HepG2 (cell line): ENCODE results near the gene MAP2K3.

Source experiments
- CEBPG ChIP-seq: IDR thresholded peaks from 2 replicates; pipeline ENCODE4 v1.6.1; 2016
- CTCF ChIP-seq: sonication (generic); formaldehyde crosslinking; IDR thresholded peaks from 2 replicates; pipeline ENCODE4 v1.5.0; 2020; ENCODE audit warnings: mild to moderate bottlenecking, missing genetic modification reagents, moderate library complexity
- KDM3A ChIP-seq: IDR thresholded peaks from 2 replicates; pipeline ENCODE4 v1.6.1; 2018; ENCODE audit warnings: low read depth, missing compliant biosample characterization
- KLF11 ChIP-seq: IDR thresholded peaks from 2 replicates; pipeline ENCODE4 v1.6.1; 2016; ENCODE audit warnings: missing compliant biosample characterization
- RAD21 ChIP-seq: fragments of 450-650 bp; formaldehyde crosslinking; IDR thresholded peaks from 2 replicates; pipeline ENCODE4 v1.5.0; 2020; ENCODE audit warnings: mild to moderate bottlenecking
- REST ChIP-seq, 2 experiments: IDR thresholded peaks; 2 replicates each; pipeline ENCODE4 v1.6.1; 2011 to 2012; ENCODE audit warnings: low read length in 2 of 2, borderline replicate concordance in 1 of 2, low read depth in 1 of 2, mild to moderate bottlenecking in 1 of 2, moderate library complexity in 1 of 2
- SRY ChIP-seq: sonication (generic); formaldehyde crosslinking; IDR thresholded peaks from 2 replicates; pipeline ENCODE4 v1.8.0; 2022; ENCODE audit warnings: mild to moderate bottlenecking, missing genetic modification reagents
- TOE1 ChIP-seq: sonication (generic); formaldehyde crosslinking; IDR thresholded peaks from 2 replicates; pipeline ENCODE4 v1.4.0; 2020; ENCODE audit warnings: mild to moderate bottlenecking, missing genetic modification reagents
- ZBTB33 ChIP-seq: sonication (generic); formaldehyde crosslinking; IDR thresholded peaks from 2 replicates; pipeline ENCODE4 v1.4.0; 2020; ENCODE audit warnings: missing genetic modification reagents
- ZNF282 ChIP-seq: fragments of 450-650 bp; IDR thresholded peaks from 2 replicates; pipeline ENCODE4 v1.6.1; 2018; ENCODE audit not compliant: partially characterized antibody
- ZNF512 ChIP-seq: sonication (generic); formaldehyde crosslinking; IDR thresholded peaks from 2 replicates; pipeline ENCODE4 v1.4.0; 2020; ENCODE audit warnings: mild to moderate bottlenecking, missing genetic modification reagents

- no peak for TF ChIP-seq TOE1 (CRISPR knock-in tag)
- TF ChIP-seq KLF11 (CRISPR knock-in tag), result no peak
- no peak for TF ChIP-seq ZNF282
- no peak for TF ChIP-seq ZBTB33 (CRISPR knock-in tag)
- TF ChIP-seq RAD21, result no peak
- TF ChIP-seq CTCF (CRISPR knock-in tag), result no peak
- TF ChIP-seq SRY, result no peak
- TF ChIP-seq ZNF512, result no peak
- no peak for TF ChIP-seq REST (IDR thresholded peaks at IDR 0.05; ENCODE audit: borderline replicate concordance in 1 of 2, low read depth in 1 of 2, low read length in 2 of 2)
- TF ChIP-seq KDM3A (CRISPR knock-in tag), result no peak
- TF ChIP-seq CEBPG, result no peak
These were observed 28.8 kb downstream of the MAP2K3 start for GRCh38 chr17:21313320-21313719.
